ENCODE results near the gene PRDX5.
"Not testable (repeated sequence)": the region's sequence is repeated elsewhere in the genome, so short reads cannot be mapped to it uniquely, and the experiment has no call there.

Gene PRDX5

GRCh38 chr11:64313491-64314145, 4.3 kb upstream of the PRDX5 start:
- no peak for DNase-seq
- Histone ChIP-seq H3K4me3 (ENCODE audit: low read depth, low read length) (no peak overlapping the region), H3K36me3 (0 out of 2 replicates have a peak, but pooled peaks cover 6% of the 10 kb centered on the region), H3K4me1 (no peaks in the 10 kb centered on the region), H3K9me3 (no peaks in the 10 kb centered on the region), H3K27me3 (no peaks in the 10 kb centered on the region)
- TF ChIP-seq CTCF (IDR thresholded peaks at IDR 0.05; ENCODE audit: low read depth, low read length), result no peak

GRCh38 chr11:64314146-64314804, 3.6 kb upstream of the PRDX5 start:
- Histone ChIP-seq H3K9me3 (no peaks in the 10 kb centered on the region), H3K4me1 (no peaks in the 10 kb centered on the region), H3K4me3 (ENCODE audit: low read depth, low read length) (no peak overlapping the region), H3K27me3 (no peaks in the 10 kb centered on the region), H3K36me3 (0 out of 2 replicates have a peak, but pooled peaks cover 6% of the 10 kb centered on the region)
- 0 out of 2 replicates have a peak, but pooled peaks have one; percentile 19 for TF ChIP-seq CTCF (IDR thresholded peaks at IDR 0.05; ENCODE audit: low read depth, low read length)
- no peak for DNase-seq

DNA sequence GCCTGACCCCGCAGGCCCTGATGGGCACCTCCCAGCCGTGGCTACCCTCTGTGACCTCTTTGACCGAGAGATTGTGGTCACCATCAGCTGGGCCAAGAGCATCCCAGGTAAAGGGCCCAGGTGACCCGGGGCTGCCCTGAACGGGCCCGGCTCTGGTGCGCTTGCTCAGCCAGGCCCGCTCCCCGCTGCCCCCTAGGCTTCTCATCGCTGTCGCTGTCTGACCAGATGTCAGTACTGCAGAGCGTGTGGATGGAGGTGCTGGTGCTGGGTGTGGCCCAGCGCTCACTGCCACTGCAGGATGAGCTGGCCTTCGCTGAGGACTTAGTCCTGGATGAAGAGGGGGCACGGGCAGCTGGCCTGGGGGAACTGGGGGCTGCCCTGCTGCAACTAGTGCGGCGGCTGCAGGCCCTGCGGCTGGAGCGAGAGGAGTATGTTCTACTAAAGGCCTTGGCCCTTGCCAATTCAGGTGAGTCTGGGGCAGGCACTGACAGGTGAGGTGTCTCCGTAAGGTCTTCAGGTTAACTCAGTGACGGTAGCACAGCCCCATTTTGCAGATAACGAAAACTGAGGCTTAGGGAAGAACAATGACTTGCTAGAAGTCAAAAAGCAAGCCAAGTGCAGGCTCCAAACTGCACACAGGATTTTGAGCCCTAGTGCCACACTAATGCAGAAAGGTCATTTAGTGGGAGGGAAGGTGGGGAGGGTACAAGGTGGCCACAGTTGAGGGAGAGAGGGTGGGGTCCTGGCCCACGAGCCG, 2.9 kb upstream of the PRDX5 start:
- TF ChIP-seq CTCF (IDR thresholded peaks at IDR 0.05; ENCODE audit: low read depth, low read length), result no peak
- H3K4me3 ChIP-seq (ENCODE audit: low read depth, low read length), result no peak overlapping the region
- no peak for DNase-seq
- H3K4me1 ChIP-seq, result no peaks in the 10 kb centered on the region
- 0 out of 2 replicates have a peak, but pooled peaks cover 6% of the 10 kb centered on the region for H3K36me3 ChIP-seq
- H3K9me3 ChIP-seq, result no peaks in the 10 kb centered on the region
- no peaks in the 10 kb centered on the region for H3K27me3 ChIP-seq

- not testable (repeated sequence) for H3K27me3 ChIP-seq; H3K4me3 ChIP-seq (ENCODE audit: low read depth, low read length); H3K4me1 ChIP-seq; H3K36me3 ChIP-seq; H3K9me3 ChIP-seq; DNase-seq
Measured at GRCh38 chr11:64315667-64316526, 2.0 kb upstream of the PRDX5 start.

GRCh38 chr11:64316672-64317324, 1.1 kb upstream of the PRDX5 start:
- no peak for DNase-seq
- TF ChIP-seq CTCF (IDR thresholded peaks at IDR 0.05; ENCODE audit: low read depth, low read length), result 0 out of 2 replicates have a peak, but pooled peaks have one; percentile 4
- H3K4me3 ChIP-seq (ENCODE audit: low read depth, low read length), result peak overlapping the region; percentile 78
- no peaks in the 10 kb centered on the region for H3K4me1 ChIP-seq
- 0 out of 2 replicates have a peak, but pooled peaks cover 6% of the 10 kb centered on the region for H3K36me3 ChIP-seq
- no peaks in the 10 kb centered on the region for H3K27me3 ChIP-seq
- H3K9me3 ChIP-seq, result no peaks in the 10 kb centered on the region

All from BE2C (cell line).